HuH-7.5 (cell line): ENCODE results near the gene RPS28.
"Not testable (repeated sequence)": the region's sequence is repeated elsewhere in the genome, so short reads cannot be mapped to it uniquely, and the experiment has no call there.

Experiments used
- DNase-seq: peaks from one replicate; pipeline ENCODE4 v3.0.0; 2011; ENCODE audit warnings: low spot score

Gene RPS28

DNA sequence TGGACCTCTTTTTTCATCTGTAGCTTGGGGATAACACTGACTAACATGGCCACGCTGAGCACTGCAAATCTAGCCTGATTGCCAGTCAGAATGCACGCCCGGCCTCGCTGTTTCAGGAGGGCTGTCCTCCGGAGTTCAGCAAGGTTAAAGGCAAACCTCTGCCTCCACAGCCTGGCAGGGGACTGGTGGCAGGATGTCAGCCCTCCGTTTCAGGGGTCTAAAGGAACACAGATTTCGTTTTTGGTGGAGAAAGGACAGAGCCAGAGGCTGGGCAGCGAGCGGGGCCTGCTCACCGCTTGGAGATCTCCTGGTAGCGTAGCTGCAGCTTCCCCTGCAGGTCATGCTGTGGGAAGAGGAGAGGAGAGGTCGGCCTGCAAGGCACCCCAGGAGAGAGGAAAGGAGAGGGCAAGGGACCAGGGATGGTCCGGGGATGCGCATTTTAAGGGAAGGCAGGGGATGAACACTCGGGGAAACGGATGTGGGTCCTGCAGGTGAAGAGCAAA is 681 bp upstream of the RPS28 start:
- DNase-seq = peak; percentile 15

DNA sequence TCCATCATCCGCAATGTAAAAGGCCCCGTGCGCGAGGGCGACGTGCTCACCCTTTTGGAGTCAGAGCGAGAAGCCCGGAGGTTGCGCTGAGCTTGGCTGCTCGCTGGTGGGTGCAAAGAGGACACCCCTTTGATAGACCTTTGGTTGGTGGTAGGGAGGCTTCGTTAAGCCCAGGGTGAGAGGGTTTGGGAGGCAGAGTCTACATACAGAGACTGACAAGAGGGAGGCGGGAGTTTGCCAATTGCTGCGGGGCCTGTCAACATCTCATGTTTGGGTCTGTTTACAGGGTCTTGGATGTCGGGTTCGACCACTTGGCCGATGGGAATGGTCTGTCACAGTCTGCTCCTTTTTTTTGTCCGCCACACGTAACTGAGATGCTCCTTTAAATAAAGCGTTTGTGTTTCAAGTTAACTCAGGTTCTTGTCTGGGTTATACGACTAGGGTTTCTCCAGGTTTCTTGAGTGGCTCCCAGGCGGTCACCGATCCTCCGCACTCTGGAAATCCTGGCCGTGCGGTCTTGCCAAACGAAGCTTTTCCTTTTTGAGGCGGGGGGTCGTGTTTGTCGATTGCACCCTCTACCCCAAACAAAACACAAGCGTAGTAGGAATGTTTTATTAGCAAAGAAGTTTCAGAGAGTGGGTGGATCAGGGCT is 816 bp downstream of the RPS28 start:
- peak; percentile 9 for DNase-seq

- peak; percentile 6 for DNase-seq
Measured at GRCh38 chr19:8322638-8322997, 1.3 kb downstream of the RPS28 start.

- peak; percentile 17 for DNase-seq
Measured at GRCh38 chr19:8323781-8324185, 2.5 kb downstream of the RPS28 start.

- DNase-seq = peak; percentile 10
Measured at GRCh38 chr19:8324186-8325050, 3.1 kb downstream of the RPS28 start.

GRCh38 chr19:8325454-8325853 is 4.2 kb downstream of the RPS28 start:
- no peak for DNase-seq

GRCh38 chr19:8329996-8330395 is 8.7 kb downstream of the RPS28 start:
- DNase-seq = peak; percentile 1

DNA sequence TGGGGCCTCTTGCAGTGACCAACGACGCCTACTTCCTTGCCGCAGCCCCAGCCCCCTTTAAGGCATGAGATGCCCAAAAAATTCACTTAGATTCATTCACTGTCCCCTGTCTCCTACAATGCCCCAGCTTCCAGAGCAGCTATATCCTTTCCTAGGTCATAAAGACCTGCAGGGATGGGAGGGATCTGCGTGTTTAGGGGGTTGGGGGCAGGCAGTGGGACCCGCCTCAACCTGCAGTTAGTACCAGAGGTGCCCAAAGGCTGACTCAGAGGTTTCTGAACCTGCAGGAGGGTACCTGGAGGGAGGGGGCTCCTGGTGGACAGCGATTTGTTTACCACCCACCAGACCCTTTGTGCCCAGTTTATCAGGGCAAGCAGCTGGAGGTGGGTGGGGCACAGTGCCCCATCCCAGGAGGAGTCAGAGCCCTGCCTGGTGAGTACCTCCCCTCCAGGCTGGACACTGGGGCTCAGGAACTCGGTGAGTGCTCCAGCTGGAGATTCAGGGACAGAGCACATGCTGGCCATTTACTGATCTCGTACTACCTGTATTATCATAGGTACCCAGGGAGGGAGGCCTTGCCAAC is 10.1 kb downstream of the RPS28 start:
- DNase-seq = peak; percentile 2

DNA sequence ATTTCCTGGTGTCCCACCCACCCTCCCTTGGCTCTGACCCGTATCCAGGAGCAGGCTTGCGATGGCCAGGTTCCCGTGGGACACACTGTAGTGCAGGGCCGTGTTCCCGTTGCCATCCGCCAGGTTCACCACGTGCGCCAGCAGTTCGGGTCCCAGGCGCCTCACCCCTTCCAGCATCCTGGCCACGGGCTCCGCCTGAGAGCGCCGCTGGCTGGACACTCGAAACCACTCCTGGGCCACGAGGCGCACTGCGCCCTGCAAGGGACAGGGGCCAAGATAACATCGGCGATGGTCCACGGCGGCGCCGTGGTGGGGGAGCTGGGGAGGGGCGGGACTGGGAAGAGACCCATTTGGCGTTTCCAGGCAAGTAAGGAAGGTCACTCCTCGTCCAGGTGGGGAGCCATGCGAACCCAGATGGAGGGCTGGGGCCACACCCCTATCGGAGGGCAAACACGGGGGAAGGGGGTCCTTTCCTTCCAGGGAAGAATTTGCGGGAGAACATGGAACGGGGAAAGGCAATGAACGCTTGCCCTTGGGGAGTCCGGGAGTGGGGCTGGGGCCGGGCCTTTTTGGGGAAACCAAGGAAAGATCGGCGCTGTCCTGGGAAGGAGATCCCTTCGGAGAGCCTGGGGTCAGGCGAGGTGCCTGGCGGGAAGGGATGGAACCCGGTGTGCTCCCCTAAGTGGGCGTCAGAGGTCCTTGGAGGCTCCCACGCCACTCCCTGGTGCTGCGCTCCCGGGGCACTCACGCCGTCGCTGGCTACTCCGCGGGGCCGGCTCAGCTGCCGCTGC is 11.9 kb downstream of the RPS28 start:
- peak; percentile 4 for DNase-seq

GRCh38 chr19:8333767-8334457 is 12.6 kb downstream of the RPS28 start:
- peak; percentile 25 for DNase-seq

DNA sequence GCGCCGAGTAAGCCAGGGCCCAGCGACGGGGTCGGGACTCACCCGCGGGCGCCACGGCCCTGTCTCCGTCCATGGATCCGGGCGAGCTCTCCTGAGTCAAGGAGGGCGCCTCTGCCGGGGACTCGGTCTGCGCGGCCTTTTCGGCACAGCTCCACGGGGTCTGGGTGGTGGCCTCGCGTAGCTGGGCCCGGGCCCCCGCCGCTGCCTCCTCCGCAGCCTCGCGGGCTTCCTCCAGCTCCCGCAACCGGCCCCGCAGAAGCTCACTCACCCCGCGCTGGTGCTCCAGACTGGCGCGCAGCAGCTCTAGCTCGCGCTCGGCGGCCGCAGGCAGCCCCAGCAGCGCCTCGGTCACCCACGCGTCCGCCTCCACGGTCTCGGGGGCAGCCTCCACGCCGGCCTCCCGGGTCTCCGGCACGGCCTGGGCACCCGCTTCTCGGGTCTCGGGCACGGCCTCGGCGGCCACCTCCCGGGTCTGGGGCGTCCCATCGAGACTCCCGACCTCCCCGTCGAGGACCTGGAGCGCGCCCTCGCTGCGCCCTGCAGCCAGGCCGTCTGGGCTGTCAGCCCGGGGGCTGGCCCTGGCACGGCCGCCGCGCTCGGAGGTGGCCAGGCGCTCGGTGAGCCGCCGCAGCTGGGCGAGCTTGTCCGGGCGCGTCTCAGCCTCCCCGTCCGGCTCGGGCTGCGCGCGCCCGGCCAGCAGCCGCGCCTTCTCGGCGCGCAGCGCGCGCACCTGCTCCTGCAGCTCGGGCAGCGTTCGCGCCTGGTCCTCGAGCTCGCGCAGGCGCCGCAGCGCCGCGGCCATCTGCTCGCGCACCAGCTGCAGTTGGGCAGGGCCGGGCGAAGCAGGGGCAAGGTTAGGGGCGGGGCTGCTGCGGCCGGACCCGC is 13.4 kb downstream of the RPS28 start:
- DNase-seq = peak; percentile 93

DNA sequence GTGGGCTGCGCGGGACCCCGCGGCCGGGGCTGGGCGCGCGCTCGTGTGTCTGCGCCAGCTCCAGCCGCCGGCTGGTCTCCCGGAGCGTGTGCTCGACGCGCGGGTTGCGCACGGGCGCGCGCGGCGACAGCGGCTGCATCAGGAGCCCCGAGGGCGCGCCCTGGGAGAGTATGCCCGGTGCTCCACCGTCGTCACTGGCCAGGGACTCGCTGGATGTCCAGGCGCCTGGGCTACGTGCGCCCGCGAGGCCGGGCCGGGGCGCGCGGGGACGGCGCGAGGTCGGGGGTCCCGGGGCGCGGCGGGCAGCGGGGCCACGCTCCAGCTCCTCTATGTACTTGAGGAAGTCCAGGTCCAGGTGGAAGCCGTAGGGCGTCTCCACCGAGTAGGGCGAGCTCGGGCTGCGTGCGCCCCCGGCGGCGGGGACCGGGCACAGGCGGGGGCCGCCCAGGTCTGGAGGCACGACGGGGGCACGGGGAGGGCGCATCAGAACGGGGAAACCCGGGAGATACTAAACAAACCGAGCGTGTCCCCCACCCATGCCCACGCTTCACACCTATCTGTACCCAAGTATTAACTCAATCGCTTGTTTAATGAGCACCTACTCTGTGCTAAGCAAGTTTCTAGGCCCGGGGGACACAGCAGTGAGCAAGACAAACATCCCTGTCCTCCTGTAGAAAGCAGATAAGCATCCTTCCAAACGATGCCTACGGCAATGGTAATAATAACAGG is 14.2 kb downstream of the RPS28 start:
- no peak for DNase-seq

- DNase-seq = no peak
Measured at GRCh38 chr19:8336072-8336569, 14.8 kb downstream of the RPS28 start.

GRCh38 chr19:8336660-8337059 is 15.4 kb downstream of the RPS28 start:
- DNase-seq = no peak

DNA sequence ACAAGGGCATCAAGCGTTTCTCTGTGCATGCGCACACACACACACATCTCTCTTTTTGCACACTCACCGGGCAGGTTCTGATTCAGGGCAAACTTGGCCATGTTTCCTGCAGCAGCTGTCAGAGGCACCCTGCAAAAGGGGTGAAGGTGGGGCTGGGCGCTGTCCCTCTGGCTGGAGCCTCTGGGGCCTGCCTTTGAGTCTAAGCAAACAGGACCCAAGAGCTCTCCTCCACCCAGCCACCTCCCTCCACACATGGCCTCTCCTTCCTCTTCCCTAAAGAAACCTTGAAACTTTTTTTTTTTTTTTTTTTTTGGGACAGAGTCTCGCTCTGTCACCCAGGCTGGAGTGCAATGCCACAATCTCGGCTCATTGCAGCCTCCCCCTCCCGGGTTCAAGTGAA is 16.4 kb downstream of the RPS28 start:
- DNase-seq = no peak

- no peak for DNase-seq
Measured at GRCh38 chr19:8338835-8339234, 17.5 kb downstream of the RPS28 start.

GRCh38 chr19:8340341-8341096 is 19.2 kb downstream of the RPS28 start:
- DNase-seq = peak; percentile 65

GRCh38 chr19:8341504-8341903 is 20.2 kb downstream of the RPS28 start:
- DNase-seq = not testable (repeated sequence)

- DNase-seq = peak; percentile 4
Measured at GRCh38 chr19:8342316-8342683, 21.0 kb downstream of the RPS28 start.
